ENCODE measurements around the gene SLC7A1.

SLC7A1 gene

GRCh38 chr13:29499506-29500165, 95.9 kb downstream of the SLC7A1 start:
- DNase-seq (ENCODE audit: low read depth), result no peak
- no peak overlapping the region for H3K4me3 ChIP-seq (ENCODE audit: low read depth, low read length)

GRCh38 chr13:29498426-29499040, 97.0 kb downstream of the SLC7A1 start:
- no peak for DNase-seq (ENCODE audit: low read depth)

GRCh38 chr13:29497137-29497654, 98.3 kb downstream of the SLC7A1 start:
- DNase-seq (ENCODE audit: low read depth), result peak; percentile 67
- no peak overlapping the region for H3K4me3 ChIP-seq (ENCODE audit: low read depth, low read length)

More at GRCh38 chr13:29498426-29499040, 97.0 kb downstream of the SLC7A1 start:
- H3K4me3 ChIP-seq (ENCODE audit: low read depth, low read length), result no peak overlapping the region

GRCh38 chr13:29496241-29496712, 99.2 kb downstream of the SLC7A1 start:
- no peak overlapping the region for H3K4me3 ChIP-seq (ENCODE audit: low read depth, low read length)
- DNase-seq (ENCODE audit: low read depth), result no peak

- no peak for DNase-seq (ENCODE audit: low read depth)
- H3K4me3 ChIP-seq (ENCODE audit: low read depth, low read length), result no peak overlapping the region
Measured at GRCh38 chr13:29494520-29494919, 101.0 kb downstream of the SLC7A1 start.

- H3K4me3 ChIP-seq (ENCODE audit: low read depth, low read length), result no peak overlapping the region
- no peak for DNase-seq (ENCODE audit: low read depth)
Measured at GRCh38 chr13:29493796-29494195, 101.7 kb downstream of the SLC7A1 start.

GRCh38 chr13:29491248-29491647, 104.2 kb downstream of the SLC7A1 start:
- H3K4me3 ChIP-seq (ENCODE audit: low read depth, low read length), result no peak overlapping the region
- DNase-seq (ENCODE audit: low read depth), result no peak

- H3K4me3 ChIP-seq (ENCODE audit: low read depth, low read length), result no peak overlapping the region
Measured at GRCh38 chr13:29490561-29490885, 105.0 kb downstream of the SLC7A1 start.

GRCh38 chr13:29489650-29490560, 105.6 kb downstream of the SLC7A1 start:
- H3K4me3 ChIP-seq (ENCODE audit: low read depth, low read length), result no peak overlapping the region
- DNase-seq (ENCODE audit: low read depth), result no peak

More at GRCh38 chr13:29490561-29490885, 105.0 kb downstream of the SLC7A1 start:
- no peak for DNase-seq (ENCODE audit: low read depth)

GRCh38 chr13:29487466-29488454, 107.7 kb downstream of the SLC7A1 start:
- H3K4me3 ChIP-seq (ENCODE audit: low read depth, low read length), result no peak overlapping the region
- DNase-seq (ENCODE audit: low read depth), result no peak

- no peak overlapping the region for H3K4me3 ChIP-seq (ENCODE audit: low read depth, low read length)
- DNase-seq (ENCODE audit: low read depth), result no peak
Measured at GRCh38 chr13:29486551-29486950, 108.9 kb downstream of the SLC7A1 start.

GRCh38 chr13:29484796-29485195, 110.7 kb downstream of the SLC7A1 start:
- no peak overlapping the region for H3K4me3 ChIP-seq (ENCODE audit: low read depth, low read length)
- DNase-seq (ENCODE audit: low read depth), result no peak

- DNase-seq (ENCODE audit: low read depth), result no peak
- no peak overlapping the region for H3K4me3 ChIP-seq (ENCODE audit: low read depth, low read length)
Measured at GRCh38 chr13:29484236-29484635, 111.3 kb downstream of the SLC7A1 start.

GRCh38 chr13:29483623-29484022, 111.9 kb downstream of the SLC7A1 start:
- no peak for DNase-seq (ENCODE audit: low read depth)
- no peak overlapping the region for H3K4me3 ChIP-seq (ENCODE audit: low read depth, low read length)

GRCh38 chr13:29483211-29483610, 112.3 kb downstream of the SLC7A1 start:
- no peak for DNase-seq (ENCODE audit: low read depth)
- no peak overlapping the region for H3K4me3 ChIP-seq (ENCODE audit: low read depth, low read length)

GRCh38 chr13:29482504-29482903, 113.0 kb downstream of the SLC7A1 start:
- no peak for DNase-seq (ENCODE audit: low read depth)
- H3K4me3 ChIP-seq (ENCODE audit: low read depth, low read length), result no peak overlapping the region

- DNase-seq (ENCODE audit: low read depth), result no peak
- H3K4me3 ChIP-seq (ENCODE audit: low read depth, low read length), result no peak overlapping the region
Measured at GRCh38 chr13:29481603-29482002, 113.9 kb downstream of the SLC7A1 start.

GRCh38 chr13:29480893-29481525, 114.5 kb downstream of the SLC7A1 start:
- DNase-seq (ENCODE audit: low read depth), result no peak
- no peak overlapping the region for H3K4me3 ChIP-seq (ENCODE audit: low read depth, low read length)
